ENCODE results near the gene DPYD.

DPYD gene

DNA sequence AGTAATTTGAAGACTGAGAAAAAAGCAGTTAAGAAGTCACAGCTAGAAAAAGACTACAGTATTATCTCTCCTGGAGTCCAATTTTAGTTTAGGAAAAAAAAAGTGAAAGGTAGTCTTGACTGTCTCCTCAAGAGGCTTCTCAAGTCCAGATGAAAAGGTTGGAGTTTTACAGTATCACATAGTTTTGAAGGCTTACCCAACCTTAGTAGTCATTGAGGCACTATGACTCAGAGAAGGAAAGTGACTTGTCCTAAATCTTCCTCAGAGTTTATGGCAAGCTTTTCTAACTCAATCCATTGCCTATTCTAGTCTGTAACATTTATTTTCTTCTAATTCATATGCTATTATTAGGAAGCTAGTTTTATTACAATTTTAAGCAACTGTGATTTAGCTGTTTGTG is 174.9 kb downstream of the DPYD start:
- DNase-seq (ENCODE audit: low spot score): no peak
- TF ChIP-seq, protein P1, sequence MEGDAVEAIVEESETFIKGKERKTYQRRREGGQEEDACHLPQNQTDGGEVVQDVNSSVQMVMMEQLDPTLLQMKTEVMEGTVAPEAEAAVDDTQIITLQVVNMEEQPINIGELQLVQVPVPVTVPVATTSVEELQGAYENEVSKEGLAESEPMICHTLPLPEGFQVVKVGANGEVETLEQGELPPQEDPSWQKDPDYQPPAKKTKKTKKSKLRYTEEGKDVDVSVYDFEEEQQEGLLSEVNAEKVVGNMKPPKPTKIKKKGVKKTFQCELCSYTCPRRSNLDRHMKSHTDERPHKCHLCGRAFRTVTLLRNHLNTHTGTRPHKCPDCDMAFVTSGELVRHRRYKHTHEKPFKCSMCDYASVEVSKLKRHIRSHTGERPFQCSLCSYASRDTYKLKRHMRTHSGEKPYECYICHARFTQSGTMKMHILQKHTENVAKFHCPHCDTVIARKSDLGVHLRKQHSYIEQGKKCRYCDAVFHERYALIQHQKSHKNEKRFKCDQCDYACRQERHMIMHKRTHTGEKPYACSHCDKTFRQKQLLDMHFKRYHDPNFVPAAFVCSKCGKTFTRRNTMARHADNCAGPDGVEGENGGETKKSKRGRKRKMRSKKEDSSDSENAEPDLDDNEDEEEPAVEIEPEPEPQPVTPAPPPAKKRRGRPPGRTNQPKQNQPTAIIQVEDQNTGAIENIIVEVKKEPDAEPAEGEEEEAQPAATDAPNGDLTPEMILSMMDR (IDR thresholded peaks at IDR 0.05; ENCODE audit: extremely low read depth, missing control alignments): no peak

DNA sequence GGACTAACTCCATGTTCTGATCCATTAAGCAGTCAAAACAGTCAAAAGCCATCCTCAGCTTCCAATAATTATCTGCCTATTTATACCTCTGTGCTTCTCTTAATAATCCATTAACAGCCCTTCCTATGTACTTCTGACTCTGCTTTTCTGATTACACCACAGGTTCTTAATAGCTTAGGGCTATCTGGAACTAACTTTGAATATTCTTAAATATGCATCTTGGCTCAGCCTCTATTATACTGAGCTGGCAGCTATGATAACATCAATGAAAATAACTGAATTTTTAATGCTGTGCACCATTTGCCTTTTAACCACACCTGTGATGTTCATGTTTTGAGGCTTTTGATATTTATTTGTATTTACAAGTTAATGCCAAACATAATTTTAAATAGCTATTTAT is 175.9 kb downstream of the DPYD start:
- TF ChIP-seq, protein P1 (IDR thresholded peaks at IDR 0.05; ENCODE audit: extremely low read depth, missing control alignments): no peak
- no peak for DNase-seq (ENCODE audit: low spot score)

DNA sequence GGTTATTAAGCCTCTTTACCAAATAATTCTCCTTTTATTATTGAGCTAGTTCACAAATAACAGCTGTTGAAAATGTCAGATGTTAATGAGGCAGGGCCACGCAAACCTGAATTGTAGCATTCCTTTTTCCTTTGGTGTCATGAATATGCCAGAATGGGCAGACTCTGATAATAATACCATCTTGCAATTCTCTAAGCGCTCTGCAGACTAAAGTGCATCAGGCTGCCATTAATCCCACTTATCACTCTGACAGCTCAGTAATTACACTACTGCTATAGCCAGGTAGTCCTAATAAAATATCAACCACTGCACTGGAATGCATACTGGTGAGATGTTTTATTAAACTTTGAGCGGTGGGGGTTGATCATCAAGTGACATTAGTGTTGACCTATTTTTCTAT is 177.7 kb downstream of the DPYD start:
- DNase-seq (ENCODE audit: low spot score): no peak
- TF ChIP-seq, protein P1 (IDR thresholded peaks at IDR 0.05; ENCODE audit: extremely low read depth, missing control alignments): no peak

DNA sequence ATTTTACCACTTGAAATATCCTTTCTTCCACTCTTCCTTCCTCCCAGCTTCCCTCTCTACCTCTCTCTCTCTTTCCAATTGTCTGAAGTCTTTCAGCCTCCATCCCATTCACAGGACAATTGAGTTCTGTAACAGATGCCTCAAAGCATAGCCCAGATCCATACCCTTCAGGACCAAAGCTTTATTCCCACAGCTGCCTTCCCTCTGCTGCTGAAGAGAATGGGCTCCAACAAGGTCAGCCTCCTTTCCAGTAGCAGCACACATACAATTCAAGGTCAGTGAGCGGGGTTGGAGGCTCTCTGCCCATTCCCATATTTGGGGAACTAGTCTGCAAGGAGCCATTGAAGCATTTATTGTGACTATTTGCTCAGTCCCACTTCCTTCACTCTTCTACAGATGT is 179.9 kb downstream of the DPYD start:
- no peak for DNase-seq (ENCODE audit: low spot score)
- TF ChIP-seq, protein P1 (IDR thresholded peaks at IDR 0.05; ENCODE audit: extremely low read depth, missing control alignments): no peak

DNA sequence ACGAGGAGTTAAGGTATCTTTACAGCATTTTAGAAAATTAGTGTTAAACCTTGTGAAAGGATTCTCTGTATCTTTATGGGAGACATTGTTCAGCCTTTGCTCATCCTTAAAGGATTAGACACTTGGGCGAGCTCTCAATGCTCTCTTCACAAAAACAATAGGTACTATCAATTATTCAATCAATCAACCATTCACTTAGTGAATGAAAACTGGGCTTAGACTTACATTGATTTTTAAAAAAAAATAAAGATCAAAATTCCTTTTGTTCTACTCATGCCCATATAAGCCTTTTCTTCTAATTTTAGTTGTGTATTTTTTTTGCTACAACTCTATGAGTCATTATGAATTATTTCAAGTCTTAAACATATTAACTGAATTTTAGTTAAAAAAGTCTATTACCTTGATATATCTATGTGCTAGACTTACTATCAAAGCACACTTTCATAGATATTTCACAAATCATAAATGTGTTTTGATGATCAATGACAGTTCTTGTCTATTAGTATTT is 181.2 kb downstream of the DPYD start:
- TF ChIP-seq, protein P1 (IDR thresholded peaks at IDR 0.05; ENCODE audit: extremely low read depth, missing control alignments): no peak
- DNase-seq (ENCODE audit: low spot score): no peak

DNA sequence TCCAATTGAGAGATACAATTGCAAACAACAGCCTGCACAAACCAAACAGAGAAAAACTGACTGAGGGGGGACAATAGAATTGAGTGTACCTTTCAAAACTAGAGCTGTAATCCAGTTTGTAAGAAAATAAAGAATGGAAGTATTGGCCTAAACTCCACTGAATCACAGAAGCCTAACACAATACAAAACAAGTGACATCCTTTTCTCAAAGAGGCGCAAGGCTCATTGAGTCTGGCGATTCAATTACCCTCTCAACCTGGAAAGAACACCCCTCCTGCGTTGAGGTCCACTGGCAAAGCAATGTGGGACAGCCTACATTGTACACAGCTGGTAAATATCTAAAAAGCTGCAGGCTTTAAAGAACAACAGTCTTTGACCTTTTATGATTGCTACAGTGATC is 182.6 kb downstream of the DPYD start:
- TF ChIP-seq, protein P1 (IDR thresholded peaks at IDR 0.05; ENCODE audit: extremely low read depth, missing control alignments): no peak
- no peak for DNase-seq (ENCODE audit: low spot score)

DNA sequence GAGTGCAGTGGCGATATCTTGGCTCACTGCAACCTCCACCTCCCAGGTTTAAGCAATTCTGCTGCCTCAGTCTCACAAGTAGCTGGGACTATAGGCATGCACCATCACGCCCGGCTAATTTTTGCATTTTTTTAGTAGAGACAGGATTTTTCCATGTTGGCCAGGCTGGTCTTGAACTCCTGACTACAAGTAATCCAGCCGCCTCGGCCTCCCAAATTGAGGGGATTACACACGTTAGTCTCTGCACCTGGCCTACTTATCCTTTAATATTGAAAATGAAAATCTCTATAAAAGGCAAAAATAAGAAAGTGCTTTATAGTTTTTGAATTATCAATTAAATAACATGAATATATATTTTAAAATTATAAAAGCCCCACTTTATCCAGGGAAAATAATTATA is 190.6 kb downstream of the DPYD start:
- TF ChIP-seq, protein P1 (IDR thresholded peaks at IDR 0.05; ENCODE audit: extremely low read depth, missing control alignments): no peak
- DNase-seq (ENCODE audit: low spot score): no peak

All from GM20000 (cell line).